Spleen (tissue), 7 donors: ENCODE data around the gene ZXDC.

Experiments
- CTCF ChIP-seq, 11 experiments: fragments of 200-600 bp in 7 of 11; fragments of 450-650 bp in 4 of 11; sonication (generic) in 4 of 11; IDR thresholded peaks in 8 of 11; conservative IDR thresholded peaks in 3 of 11; 1 replicate in 7 of 11; 2 replicates in 4 of 11; pipeline versions ENCODE4 v1.4.0 to v1.8.0; 2016 to 2021; ENCODE audit warnings: antibody characterized with exemption in 11 of 11, inconsistent platforms in 4 of 11, mild to moderate bottlenecking in 1 of 11
- POLR2A ChIP-seq, 3 donors: fragments of 450-650 bp; IDR thresholded peaks; one replicate each; pipeline ENCODE4 v1.5.1; 2017; ENCODE audit warnings: antibody characterized with exemption in 3 of 3, mild to moderate bottlenecking in 1 of 3
- POLR2AphosphoS5 ChIP-seq, 3 donors: sonication (generic); formaldehyde crosslinking; IDR thresholded peaks; one replicate each; pipeline ENCODE4 v1.5.1; 2017; ENCODE audit warnings: antibody characterized with exemption in 3 of 3
- donor health status: DM: no; HTN: no; CAD: no; lungs with moderate emphysema.
- donor health status: DM: no; HTN: no; CAD: no.
- donor health status: DM: no; HTN: no; CAD: no.

- TF ChIP-seq CTCF (IDR thresholded peaks at IDR 0.05 in 8 of 11, conservative IDR thresholded peaks at IDR 0.05 in 3 of 11) (no peak), POLR2AphosphoS5 (IDR thresholded peaks at IDR 0.05) (peak in 1 of 3 donors; percentile 6), POLR2A (IDR thresholded peaks at IDR 0.05) (no peak)
Observed at GRCh38 chr3:126441256-126441880, 34.3 kb downstream of the ZXDC start.
